ENCODE results near the gene SNX15. TPM values are rescaled to one million over a fixed set of nuclear protein-coding genes. Genes with fewer than 3 reads are reported as not detected.

The SNX15 gene
- total RNA-seq, 1 experiment from 2014 or later, result 6.2 TPM

Small RNAs within 50 kb of the gene (small RNA-seq; reads per million reads assigned to genes)
- gene MIR6879, result 0 reads per million in 2 experiments
- 0 reads per million in 2 experiments for gene SNX15

Other genes starting within 250 kb of the SNX15 start
- gene SF1, start 248.9 kb upstream of the SNX15 start, total RNA-seq (2014; rRNA removed; shearing (Covaris generic)), result 53.3 and 57.4 TPM in 2 replicates
- gene MAP4K2, start 224.2 kb upstream of the SNX15 start, total RNA-seq (2014; rRNA removed; shearing (Covaris generic)), result 14.9 and 16.3 TPM in 2 replicates
- 8.5 and 9.1 TPM in 2 replicates for gene MEN1, start 216.9 kb upstream of the SNX15 start, total RNA-seq (2014; rRNA removed; shearing (Covaris generic))
- 1.1 and 1.6 TPM in 2 replicates for gene CDC42BPG, start 182.8 kb upstream of the SNX15 start, total RNA-seq (2014; rRNA removed; shearing (Covaris generic))
- 9.7 and 12.6 TPM in 2 replicates for gene EHD1, start 148.8 kb upstream of the SNX15 start, total RNA-seq (2014; rRNA removed; shearing (Covaris generic))
- 5.2 and 8.1 TPM in 2 replicates for gene ATG2A, start 110.2 kb upstream of the SNX15 start, total RNA-seq (2014; rRNA removed; shearing (Covaris generic))
- 8.4 and 13.3 TPM in 2 replicates for gene PPP2R5B, start 102.8 kb upstream of the SNX15 start, total RNA-seq (2014; rRNA removed; shearing (Covaris generic))
- gene GPHA2, start 91.5 kb upstream of the SNX15 start, total RNA-seq (2014; rRNA removed; shearing (Covaris generic)), result not detected in 2 replicates
- gene MAJIN, start 55.3 kb upstream of the SNX15 start, total RNA-seq (2014; rRNA removed; shearing (Covaris generic)), result not detected in 2 replicates
- gene BATF2, start 30.5 kb upstream of the SNX15 start, total RNA-seq (2014; rRNA removed; shearing (Covaris generic)), result 0.43 and 0.45 TPM in 2 replicates
- 88.5 and 88.6 TPM in 2 replicates for gene ARL2, start 13.3 kb upstream of the SNX15 start, total RNA-seq (2014; rRNA removed; shearing (Covaris generic))
- 4.7 and 4.8 TPM in 2 replicates for gene SAC3D1, start 13.8 kb downstream of the SNX15 start, total RNA-seq (2014; rRNA removed; shearing (Covaris generic))
- not detected in 2 replicates for gene NAALADL1, start 31.1 kb downstream of the SNX15 start, total RNA-seq (2014; rRNA removed; shearing (Covaris generic))
- gene CDCA5, start 56.6 kb downstream of the SNX15 start, total RNA-seq (2014; rRNA removed; shearing (Covaris generic)), result 18.8 and 21.7 TPM in 2 replicates
- 22.2 and 23.8 TPM in 2 replicates for gene ZFPL1, start 56.8 kb downstream of the SNX15 start, total RNA-seq (2014; rRNA removed; shearing (Covaris generic))
- gene VPS51, start 68.8 kb downstream of the SNX15 start, total RNA-seq (2014; rRNA removed; shearing (Covaris generic)), result 86.9 and 92.9 TPM in 2 replicates
- gene TM7SF2, start 84.4 kb downstream of the SNX15 start, total RNA-seq (2014; rRNA removed; shearing (Covaris generic)), result 3.4 and 5.3 TPM in 2 replicates
- 7.5 and 8.1 TPM in 2 replicates for gene ZNHIT2, start 90.3 kb downstream of the SNX15 start, total RNA-seq (2014; rRNA removed; shearing (Covaris generic))
- gene FAU, start 94.7 kb downstream of the SNX15 start, total RNA-seq (2014; rRNA removed; shearing (Covaris generic)), result 196 and 229 TPM in 2 replicates
- 52.2 and 53.9 TPM in 2 replicates for gene MRPL49, start 94.9 kb downstream of the SNX15 start, total RNA-seq (2014; rRNA removed; shearing (Covaris generic))
- gene SYVN1, start 107.1 kb downstream of the SNX15 start, total RNA-seq (2014; rRNA removed; shearing (Covaris generic)), result 8.9 and 12.2 TPM in 2 replicates
- not detected in 2 replicates for gene SPDYC, start 142.8 kb downstream of the SNX15 start, total RNA-seq (2014; rRNA removed; shearing (Covaris generic))
- gene CAPN1, start 154.5 kb downstream of the SNX15 start, total RNA-seq (2014; rRNA removed; shearing (Covaris generic)), result 40.5 and 54.5 TPM in 2 replicates
- gene POLA2, start 234.5 kb downstream of the SNX15 start, total RNA-seq (2014; rRNA removed; shearing (Covaris generic)), result 5.1 and 19.5 TPM in 2 replicates

Data from SK-MEL-5 (cell line).